Middle frontal gyrus (tissue), 1 donor: ENCODE measurements around the gene ZNF362.

Source experiments
- DNase-seq: peaks from one replicate; pipeline ENCODE4 v3.0.0-alpha.2; 2015; ENCODE audit warnings: low spot score; ENCODE audit errors: extremely low spot score

Gene ZNF362

GRCh38 chr1:33268457-33268856 lies 12.2 kb downstream of the ZNF362 start:
- no peak for DNase-seq

GRCh38 chr1:33268927-33269610 lies 12.8 kb downstream of the ZNF362 start:
- DNase-seq = no peak

DNA sequence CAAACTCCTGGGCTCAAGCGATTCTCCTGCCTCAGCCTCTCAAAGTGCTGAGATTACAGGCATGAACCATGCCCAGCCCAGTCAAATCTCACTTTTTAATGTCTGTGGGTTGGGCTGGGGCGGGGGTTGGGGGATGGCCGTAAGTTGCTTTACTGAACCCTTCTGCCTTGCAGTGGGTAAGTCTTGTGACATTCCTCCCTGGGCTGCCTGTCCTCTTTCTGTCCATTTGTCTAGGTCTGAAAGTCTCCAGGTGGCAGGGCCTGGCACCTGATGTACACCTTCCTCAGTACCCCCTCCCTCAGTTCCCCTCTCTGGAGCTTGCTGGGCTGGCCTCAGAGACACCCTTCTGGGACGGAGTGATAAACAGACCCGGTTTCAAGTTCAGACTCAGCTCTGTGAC lies 13.3 kb downstream of the ZNF362 start:
- no peak for DNase-seq

- no peak for DNase-seq
Measured at GRCh38 chr1:33270379-33270778, 14.1 kb downstream of the ZNF362 start.

DNA sequence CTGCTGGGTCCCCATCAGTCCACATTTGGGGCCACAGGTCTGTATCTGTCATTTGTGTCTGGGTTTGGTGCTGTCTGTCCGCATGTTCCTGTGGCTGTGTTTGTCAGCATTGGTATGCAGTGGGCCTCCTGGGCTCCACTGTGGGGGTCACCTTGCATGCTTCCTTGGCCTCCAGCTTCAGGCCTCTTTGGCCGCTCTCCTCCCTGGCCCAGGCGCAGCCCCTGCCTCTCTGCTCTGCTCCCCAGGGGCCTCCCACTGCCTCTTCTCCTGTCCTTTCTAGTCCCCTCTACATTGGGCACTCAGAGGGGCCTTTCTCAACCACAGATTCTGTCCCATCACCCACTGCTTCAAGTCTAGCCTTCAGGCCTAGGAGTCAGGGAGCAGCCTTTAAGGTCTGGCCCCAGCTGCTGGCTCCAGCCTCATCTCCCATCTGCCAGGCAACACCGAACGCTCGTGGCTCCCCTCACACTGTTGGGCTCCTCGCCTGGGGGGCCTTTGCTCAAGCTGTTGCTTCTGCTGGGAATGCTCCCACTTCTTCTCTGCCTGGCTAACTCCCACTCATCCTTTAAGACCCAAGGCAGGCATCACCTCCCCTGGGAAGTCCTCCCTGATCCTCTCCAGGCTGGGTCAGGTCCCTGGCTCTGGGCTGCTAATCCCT lies 14.6 kb downstream of the ZNF362 start:
- DNase-seq = no peak

DNA sequence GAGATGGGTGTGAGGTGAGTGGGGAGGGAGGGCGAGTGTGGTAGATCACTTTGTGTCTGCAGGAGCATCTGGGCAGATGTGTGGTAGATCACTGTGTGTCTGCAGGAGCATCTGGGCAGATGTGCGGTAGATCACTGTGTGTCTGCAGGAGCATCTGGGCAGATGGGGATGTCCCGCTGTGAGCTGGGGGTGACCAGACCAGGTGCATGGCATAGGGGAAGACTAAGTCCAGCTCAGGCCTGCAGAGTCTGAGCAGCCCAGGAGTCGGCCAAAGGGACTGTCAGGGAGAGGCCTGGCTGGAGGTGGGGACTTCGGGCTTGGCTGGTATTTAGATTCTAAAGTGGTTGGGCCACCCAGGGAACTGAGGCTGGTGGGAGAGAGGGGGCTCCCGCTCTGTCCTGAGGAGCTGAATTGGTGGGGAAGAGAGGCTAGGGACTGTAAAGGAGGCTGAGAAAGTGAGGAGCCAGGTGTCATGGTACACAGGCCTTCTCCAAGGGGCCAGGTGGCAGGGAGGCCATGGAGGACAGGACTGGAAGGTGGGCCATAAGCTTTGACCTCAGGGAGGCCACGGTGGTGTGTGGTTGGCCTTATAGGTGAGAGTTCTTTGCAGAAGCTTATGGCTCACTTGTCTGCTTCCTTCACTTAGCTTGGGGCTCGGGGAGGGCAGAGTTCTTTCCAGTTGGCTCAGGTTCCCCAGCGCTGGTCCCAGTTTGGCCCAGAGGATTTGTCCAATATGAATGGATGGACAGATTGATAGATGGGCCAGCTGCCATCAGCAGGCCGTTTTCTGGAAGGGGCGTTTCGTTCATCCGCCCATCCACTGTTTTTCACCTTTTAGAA lies 15.6 kb downstream of the ZNF362 start:
- DNase-seq = no peak

DNA sequence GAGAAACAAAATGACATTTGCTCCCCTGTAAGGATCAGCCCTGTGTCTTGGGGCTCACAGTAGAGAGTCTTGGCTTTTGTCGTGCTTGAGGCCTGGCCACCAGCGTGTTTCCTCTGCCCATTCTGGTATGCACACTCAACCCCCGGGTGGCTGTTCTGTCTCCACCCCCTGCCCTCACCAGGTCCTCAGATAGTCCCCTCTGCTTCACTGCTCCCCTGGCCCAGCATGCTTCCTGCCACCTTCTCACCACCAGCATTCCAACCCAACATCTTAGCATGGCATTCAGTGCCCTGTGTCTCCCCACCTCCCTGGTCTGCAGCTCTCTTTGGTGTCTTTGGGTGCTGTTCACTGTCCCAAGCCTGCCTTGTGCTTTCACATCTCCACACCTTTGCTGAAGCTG lies 16.2 kb downstream of the ZNF362 start:
- no peak for DNase-seq

GRCh38 chr1:33272930-33273329 lies 16.6 kb downstream of the ZNF362 start:
- no peak for DNase-seq

DNA sequence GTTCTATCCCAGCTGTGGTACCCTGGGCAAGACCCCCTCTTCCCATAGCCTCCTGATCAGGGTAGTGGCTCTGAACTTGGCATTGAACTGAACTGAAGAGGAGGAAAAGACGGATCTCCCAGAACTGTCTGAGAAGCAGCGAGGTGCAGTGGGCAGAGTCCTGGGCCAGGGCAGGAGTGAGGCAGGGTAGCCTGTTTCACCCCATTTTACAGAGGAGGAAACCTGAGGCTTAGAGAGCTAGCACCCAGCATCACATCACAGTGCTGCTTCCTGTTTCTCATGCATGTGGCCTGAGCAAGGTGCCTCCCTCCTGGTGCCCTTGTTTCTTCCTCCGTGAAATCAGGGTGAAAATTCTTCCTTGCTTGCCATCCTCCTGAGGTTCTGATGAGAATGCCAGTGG lies 17.1 kb downstream of the ZNF362 start:
- no peak for DNase-seq

DNA sequence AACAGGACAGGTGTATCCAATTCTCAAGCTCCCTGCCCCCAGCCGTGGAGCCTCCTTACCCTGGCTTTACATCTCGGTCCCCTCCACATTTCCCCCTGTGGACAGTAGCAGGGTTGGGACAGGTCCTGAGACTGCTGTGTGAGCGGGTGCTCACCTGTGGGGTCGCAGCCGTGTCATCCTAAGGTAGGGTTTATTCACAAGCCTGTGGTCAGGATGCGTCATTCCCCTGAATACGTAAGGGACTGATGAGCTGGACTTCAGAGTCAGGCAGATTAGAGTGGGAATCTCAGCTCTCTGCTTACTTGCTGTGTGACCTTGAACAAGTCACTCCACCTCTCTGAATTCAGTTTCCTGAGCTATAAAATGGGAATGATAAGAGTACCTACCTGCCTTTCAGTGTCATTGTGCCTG lies 17.7 kb downstream of the ZNF362 start:
- DNase-seq = no peak

GRCh38 chr1:33274446-33274845 lies 18.2 kb downstream of the ZNF362 start:
- DNase-seq = no peak

DNA sequence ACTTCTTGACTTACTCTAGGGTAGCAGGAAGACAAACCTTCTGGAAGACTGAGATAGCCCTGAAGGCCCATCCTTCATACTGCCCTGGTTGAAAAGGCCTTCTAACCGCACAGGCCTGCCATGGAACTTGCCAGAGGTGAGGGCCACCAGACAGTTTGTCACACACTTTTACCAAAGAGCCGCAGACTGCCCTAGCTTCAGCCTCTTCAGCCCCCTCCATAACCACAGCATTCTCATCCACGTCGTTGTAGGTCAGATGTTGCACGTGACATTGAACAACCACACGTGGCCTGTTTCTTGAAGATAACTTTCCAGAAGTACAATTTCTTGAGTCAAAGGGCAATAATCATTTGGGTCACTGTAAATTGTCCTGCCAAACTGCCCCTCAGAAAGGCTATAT lies 18.9 kb downstream of the ZNF362 start:
- DNase-seq = no peak

GRCh38 chr1:33275706-33276572 lies 19.6 kb downstream of the ZNF362 start:
- no peak for DNase-seq

DNA sequence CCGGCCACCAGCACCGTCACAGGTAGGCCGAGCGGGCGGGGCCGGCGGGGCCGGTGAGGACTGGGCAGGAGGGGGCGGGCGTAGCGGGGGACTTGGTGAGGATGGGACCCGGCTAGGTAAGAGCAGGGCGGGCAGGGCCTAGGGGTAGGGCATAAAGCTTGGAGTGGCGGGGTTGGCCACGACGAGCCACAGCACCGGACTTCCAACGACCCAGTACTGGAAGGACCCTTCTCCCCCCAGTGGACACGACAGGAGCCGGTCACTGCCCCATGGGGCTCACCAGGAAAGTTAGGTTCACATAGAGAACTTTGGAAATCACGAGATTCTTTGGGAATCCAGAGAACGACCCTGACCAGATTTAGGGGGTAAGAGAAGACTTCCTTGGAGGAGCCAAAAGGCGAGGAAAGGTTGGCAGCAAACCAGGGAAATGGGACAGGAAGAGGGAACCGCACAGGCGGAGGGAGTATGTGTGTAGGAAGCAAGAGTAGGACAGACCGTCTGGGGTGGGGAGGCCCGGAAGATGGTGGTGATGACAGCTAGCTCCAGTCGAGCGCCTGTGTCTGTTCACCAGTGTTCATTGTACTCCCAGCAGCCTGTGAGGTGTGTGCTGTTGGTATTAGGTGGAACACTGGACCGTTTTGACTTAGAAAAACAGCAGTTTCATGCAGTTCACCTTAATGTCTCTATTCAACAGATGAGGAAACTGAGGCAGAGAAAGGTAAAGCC lies 20.4 kb downstream of the ZNF362 start:
- DNase-seq = no peak

DNA sequence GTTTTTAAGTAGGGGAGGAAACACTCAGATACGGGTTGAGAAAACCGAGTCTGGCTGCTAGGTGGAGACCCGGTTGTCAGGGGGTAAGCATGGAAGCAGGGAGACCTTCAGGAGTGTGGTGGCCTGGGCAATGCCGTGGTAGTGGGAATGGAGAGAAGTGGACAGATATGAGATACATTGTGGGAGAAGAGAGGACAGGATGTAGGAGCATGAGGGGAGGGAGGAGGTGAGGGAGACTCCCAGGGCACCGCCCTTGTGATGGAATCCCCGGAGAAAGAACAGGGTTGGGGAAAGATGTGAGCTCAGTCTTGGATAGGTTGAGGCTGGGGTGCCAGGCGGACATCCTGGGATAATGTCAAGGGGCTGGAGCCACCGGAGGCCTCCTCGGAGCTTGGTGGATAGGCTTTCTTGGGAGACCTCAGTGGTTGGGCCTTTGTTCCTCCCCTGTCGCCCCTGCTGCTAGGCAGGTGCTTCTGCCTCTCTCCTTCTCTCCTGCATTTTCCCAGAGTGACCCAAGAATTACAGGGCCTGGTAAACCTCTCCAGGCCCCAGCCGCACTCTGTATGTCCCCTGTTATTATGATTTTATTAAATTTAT lies 21.3 kb downstream of the ZNF362 start:
- no peak for DNase-seq

- no peak for DNase-seq
Measured at GRCh38 chr1:33280091-33280661, 23.9 kb downstream of the ZNF362 start.

GRCh38 chr1:33281554-33282303 lies 25.4 kb downstream of the ZNF362 start:
- DNase-seq = no peak

DNA sequence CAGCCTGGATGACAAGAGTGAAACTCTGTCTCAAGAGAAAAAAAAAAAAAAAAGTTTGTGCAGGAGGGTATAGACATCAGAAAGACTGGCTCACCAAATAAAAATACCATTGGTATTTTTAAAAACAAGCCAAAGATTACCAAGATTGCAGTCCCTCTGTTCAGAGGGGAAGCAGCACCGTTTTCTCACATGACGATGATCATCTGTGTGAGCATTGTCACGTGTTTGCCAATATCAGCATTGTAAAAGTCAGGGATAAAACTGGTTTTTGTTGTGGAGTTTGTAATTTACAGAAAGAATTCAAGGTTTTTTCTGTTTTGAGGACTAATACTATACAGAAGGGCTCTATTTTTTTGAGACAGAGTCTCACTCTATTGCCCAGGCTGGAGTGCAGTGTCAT lies 26.5 kb downstream of the ZNF362 start:
- no peak for DNase-seq

GRCh38 chr1:33284049-33284448 lies 27.8 kb downstream of the ZNF362 start:
- no peak for DNase-seq
